Fibroblast of villous mesenchyme (primary cell): ENCODE results near the gene USP47. TPM values are rescaled to one million over a fixed set of nuclear protein-coding genes. Genes with fewer than 3 reads are reported as not detected.

ENCODE experiments used
- DNase-seq: peaks from one replicate; pipeline ENCODE4 v3.0.0-alpha.2; 2010; ENCODE audit warnings: low read depth
- H3K4me3 ChIP-seq: 2 replicates; pipeline ENCODE4 v1.5.1; 2011; ENCODE audit warnings: low read depth, mild to moderate bottlenecking, low read length
- total RNA-seq: library from RNA; depleted of rRNA; stranded (reverse); fragments of >200 nt; gene quantifications from 2 replicates; pipeline ENCODE4 v1.2.3, GENCODE V29; 2012
- TF ChIP-seq, protein P1 (sequence below): IDR thresholded peaks from 2 replicates; pipeline ENCODE4 v1.5.1; 2012; ENCODE audit warnings: low read depth, mild to moderate bottlenecking, low read length; ENCODE audit not compliant: insufficient read depth

Gene USP47
- total RNA-seq, 1 donor, result 116 TPM

DNA sequence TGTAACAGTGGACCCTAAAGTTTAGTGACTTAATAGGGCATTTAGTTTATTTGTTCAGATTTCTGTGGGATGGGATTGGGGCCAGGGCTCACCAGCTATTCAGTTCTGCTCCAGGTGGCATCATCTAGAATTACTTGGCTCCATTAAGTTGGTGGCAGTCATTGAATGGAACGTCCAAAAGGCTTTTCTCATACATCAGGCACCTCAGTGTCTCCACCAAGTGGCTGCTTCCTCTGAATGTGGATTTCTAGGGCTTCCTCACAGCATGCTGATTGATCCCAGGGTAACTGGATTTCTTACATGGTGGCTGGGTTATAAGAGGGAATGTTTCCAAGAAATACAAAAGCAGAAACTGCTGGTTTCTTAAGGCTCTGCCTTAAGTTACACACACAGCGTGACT lies 34.7 kb downstream of the USP47 start:
- TF ChIP-seq, protein P1, sequence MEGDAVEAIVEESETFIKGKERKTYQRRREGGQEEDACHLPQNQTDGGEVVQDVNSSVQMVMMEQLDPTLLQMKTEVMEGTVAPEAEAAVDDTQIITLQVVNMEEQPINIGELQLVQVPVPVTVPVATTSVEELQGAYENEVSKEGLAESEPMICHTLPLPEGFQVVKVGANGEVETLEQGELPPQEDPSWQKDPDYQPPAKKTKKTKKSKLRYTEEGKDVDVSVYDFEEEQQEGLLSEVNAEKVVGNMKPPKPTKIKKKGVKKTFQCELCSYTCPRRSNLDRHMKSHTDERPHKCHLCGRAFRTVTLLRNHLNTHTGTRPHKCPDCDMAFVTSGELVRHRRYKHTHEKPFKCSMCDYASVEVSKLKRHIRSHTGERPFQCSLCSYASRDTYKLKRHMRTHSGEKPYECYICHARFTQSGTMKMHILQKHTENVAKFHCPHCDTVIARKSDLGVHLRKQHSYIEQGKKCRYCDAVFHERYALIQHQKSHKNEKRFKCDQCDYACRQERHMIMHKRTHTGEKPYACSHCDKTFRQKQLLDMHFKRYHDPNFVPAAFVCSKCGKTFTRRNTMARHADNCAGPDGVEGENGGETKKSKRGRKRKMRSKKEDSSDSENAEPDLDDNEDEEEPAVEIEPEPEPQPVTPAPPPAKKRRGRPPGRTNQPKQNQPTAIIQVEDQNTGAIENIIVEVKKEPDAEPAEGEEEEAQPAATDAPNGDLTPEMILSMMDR, result peak; percentile 43
- no peak overlapping the region for H3K4me3 ChIP-seq
- no peak for DNase-seq

DNA sequence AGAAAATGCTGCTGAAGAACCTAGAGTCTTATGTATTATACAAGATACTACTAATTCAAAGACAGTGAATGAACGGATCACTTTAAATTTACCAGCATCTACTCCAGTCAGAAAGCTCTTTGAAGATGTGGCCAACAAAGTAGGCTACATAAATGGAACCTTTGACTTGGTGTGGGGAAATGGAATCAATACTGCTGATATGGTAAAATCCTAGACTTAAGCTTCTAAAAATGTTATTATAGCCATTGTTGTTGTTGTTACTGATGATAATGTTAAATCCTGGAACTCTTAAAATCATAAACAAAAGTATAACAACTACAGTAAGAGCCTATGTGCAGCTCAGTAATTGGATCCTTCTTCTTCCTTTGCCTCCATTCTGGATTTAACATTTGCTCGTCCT lies 38.4 kb downstream of the USP47 start:
- no peak overlapping the region for H3K4me3 ChIP-seq
- DNase-seq, result no peak
- TF ChIP-seq, protein P1, result no peak

DNA sequence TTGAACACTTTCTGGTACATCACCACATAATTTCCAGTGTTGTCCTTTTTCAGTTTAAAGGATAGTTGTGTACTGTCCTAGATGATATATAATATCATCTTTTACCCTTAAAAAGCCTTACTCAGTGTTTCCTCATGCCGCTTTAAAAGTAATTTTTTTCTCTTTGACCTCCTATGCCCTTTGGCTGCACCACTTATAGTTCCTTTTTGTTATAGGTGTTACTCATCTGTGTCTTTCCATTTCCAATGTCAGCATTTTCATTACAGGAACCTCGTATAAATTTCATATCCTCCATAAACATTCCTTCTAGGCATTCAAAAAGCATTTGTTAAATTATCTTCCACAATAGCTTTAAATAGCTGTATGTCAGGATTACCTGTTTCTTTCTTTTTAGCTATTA lies 40.8 kb downstream of the USP47 start:
- TF ChIP-seq, protein P1, result no peak
- H3K4me3 ChIP-seq, result no peak overlapping the region

DNA sequence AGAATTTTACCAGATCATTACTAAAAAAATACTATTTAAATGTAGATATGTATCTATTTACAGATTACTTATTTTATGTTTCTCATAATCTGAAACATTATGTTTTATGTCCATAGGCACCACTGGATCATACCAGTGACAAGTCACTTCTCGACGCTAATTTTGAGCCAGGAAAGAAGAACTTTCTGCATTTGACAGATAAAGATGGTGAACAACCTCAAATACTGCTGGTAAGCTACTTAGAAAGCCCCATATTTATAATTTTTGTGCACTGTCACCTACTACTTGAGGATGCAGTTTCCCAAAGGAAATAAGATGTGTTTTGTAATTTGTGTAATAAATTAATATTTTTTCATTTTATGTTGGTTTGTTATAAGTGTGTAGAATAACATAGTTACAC lies 42.6 kb downstream of the USP47 start:
- no peak overlapping the region for H3K4me3 ChIP-seq
- TF ChIP-seq, protein P1, result no peak
- no peak for DNase-seq

More for the DNA sequence above, 40.8 kb downstream of the USP47 start:
- DNase-seq, result no peak

- TF ChIP-seq, protein P1, result no peak
- H3K4me3 ChIP-seq, result no peak overlapping the region
- no peak for DNase-seq
These were observed 43.2 kb downstream of the USP47 start for GRCh38 chr11:11884774-11885481.

DNA sequence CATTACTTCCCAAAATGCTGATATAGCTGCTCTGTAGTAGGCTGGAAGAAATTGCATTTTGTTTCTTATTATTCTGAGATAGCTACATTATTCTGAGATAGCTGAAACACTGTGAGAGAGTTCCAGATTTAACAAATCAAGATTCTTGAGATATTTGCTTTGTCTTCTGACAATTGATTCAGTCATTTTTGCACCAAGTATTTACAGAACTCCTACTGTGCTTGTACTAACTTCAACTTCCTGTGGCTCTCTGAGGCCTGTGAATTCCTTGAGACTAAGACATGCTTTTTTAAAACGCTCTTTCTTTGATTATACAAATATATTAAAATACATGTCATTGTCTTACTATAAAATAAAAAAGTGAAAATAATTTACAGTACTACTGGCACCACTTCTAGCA lies 52.7 kb downstream of the USP47 start:
- no peak overlapping the region for H3K4me3 ChIP-seq
- no peak for DNase-seq
- TF ChIP-seq, protein P1, result no peak

- TF ChIP-seq, protein P1, result peak; percentile 19
- H3K4me3 ChIP-seq, result no peak overlapping the region
- DNase-seq, result no peak
These were observed 53.9 kb downstream of the USP47 start for GRCh38 chr11:11895672-11896071.
